ENCODE data around the gene KCTD7. TPM values are rescaled to one million over a fixed set of nuclear protein-coding genes. Genes with fewer than 3 reads are reported as not detected.

KCTD7 gene
- total RNA-seq, 1 experiment from 2014 or later, result 11.6 TPM

DNA sequence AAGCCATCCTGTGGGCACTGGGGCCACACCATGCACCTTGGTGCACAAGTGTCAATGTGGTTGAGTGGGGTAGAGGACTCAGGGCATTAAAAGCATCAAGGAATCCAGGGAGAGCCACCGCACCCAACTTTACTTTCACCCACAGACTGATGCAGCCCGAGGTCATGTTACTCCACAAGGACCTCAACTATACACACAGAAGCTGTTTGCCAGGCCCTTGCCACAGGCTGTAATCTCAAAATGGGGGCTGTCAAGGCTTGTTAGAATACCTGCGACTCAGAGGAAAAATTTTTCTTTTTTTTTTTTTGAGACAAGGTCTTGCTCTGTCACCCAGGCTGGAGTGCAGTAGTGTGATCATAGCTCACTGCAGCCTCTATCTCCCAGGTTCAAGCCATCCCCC, 26.5 kb upstream of the KCTD7 start:
- CTCF ChIA-PET, result interaction anchor here (1.3 kb wide), 1 partner anchor 44 kb away, joined by 3 read pairs; no protein-coding TSS in a partner anchor
- Mint-ChIP-seq H3K4me1 (no peaks in the 10 kb centered on the region), H3K27me3 (ENCODE audit: low read depth) (no peaks in the 10 kb centered on the region; the same call in 1 of the 2 replicates), H3K4me3 (no peak overlapping the region), H3K9me3 (no peaks in the 10 kb centered on the region), H3K27ac (no peak overlapping the region), H3K36me3 (no peaks in the 10 kb centered on the region)
- POLR2A ChIA-PET, result no interaction called here
- ATAC-seq (no peak), DNase-seq (ENCODE audit: low spot score) (no peak)
- TF ChIP-seq OVOL2 (CRISPR knock-in tag; IDR thresholded peaks at IDR 0.05; ENCODE audit: borderline replicate concordance) (no peak), ZNF671 (CRISPR knock-in tag; IDR thresholded peaks at IDR 0.05) (no peak), TCF7 (CRISPR knock-in tag; IDR thresholded peaks at IDR 0.05; ENCODE audit: low read depth) (no peak), ETV6 (CRISPR knock-in tag; IDR thresholded peaks at IDR 0.05) (no peak)

- ATAC-seq, result no peak
- ChIA-PET POLR2A (interaction anchor here (0.6 kb wide), 1 partner anchor 207 kb away, joined by 6 read pairs; no protein-coding TSS in a partner anchor), CTCF (interaction anchor here (0.7 to 2.3 kb wide), 2 partner anchors 18 to 46 kb away, joined by 3 to 9 read pairs; no protein-coding TSS in a partner anchor)
Observed at GRCh38 chr7:66604198-66604597, 24.5 kb upstream of the KCTD7 start.

More at GRCh38 chr7:66604198-66604597, 24.5 kb upstream of the KCTD7 start:
- DNase-seq (ENCODE audit: low spot score), result no peak
- Mint-ChIP-seq H3K27me3 (ENCODE audit: low read depth) (no peaks in the 10 kb centered on the region; the same call in 1 of the 2 replicates), H3K4me1 (peaks cover 11% of the 10 kb centered on the region), H3K9me3 (no peaks in the 10 kb centered on the region), H3K4me3 (no peak overlapping the region), H3K27ac (no peak overlapping the region), H3K36me3 (no peaks in the 10 kb centered on the region)
- TF ChIP-seq NR3C1 (CRISPR knock-in tag; conservative IDR thresholded peaks at IDR 0.05; ENCODE audit: low read depth) (no peak), TEAD1 (CRISPR knock-in tag; IDR thresholded peaks at IDR 0.05) (no peak), ERG (CRISPR knock-in tag; IDR thresholded peaks at IDR 0.05) (no peak), CREM (CRISPR knock-in tag; IDR thresholded peaks at IDR 0.05) (no peak), MYBL2 (CRISPR knock-in tag; IDR thresholded peaks at IDR 0.05) (no peak), ZSCAN18 (CRISPR knock-in tag; IDR thresholded peaks at IDR 0.05) (no peak), ATF1 (CRISPR knock-in tag; IDR thresholded peaks at IDR 0.05) (no peak), NR2C2 (CRISPR knock-in tag; IDR thresholded peaks at IDR 0.05) (no peak), MXD4 (CRISPR knock-in tag; IDR thresholded peaks at IDR 0.05; ENCODE audit: borderline replicate concordance) (no peak), MLX (CRISPR knock-in tag; IDR thresholded peaks at IDR 0.05) (no peak), ZNF396 (CRISPR knock-in tag; IDR thresholded peaks at IDR 0.05; ENCODE audit: borderline replicate concordance) (no peak)
- TF ChIP-seq, protein P1, sequence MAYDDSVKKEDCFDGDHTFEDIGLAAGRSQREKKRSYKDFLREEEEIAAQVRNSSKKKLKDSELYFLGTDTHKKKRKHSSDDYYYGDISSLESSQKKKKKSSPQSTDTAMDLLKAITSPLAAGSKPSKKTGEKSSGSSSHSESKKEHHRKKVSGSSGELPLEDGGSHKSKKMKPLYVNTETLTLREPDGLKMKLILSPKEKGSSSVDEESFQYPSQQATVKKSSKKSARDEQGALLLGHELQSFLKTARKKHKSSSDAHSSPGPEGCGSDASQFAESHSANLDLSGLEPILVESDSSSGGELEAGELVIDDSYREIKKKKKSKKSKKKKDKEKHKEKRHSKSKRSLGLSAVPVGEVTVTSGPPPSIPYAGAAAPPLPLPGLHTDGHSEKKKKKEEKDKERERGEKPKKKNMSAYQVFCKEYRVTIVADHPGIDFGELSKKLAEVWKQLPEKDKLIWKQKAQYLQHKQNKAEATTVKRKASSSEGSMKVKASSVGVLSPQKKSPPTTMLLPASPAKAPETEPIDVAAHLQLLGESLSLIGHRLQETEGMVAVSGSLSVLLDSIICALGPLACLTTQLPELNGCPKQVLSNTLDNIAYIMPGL (CRISPR knock-in tag; IDR thresholded peaks at IDR 0.05), result no peak
- TF ChIP-seq, protein P2, sequence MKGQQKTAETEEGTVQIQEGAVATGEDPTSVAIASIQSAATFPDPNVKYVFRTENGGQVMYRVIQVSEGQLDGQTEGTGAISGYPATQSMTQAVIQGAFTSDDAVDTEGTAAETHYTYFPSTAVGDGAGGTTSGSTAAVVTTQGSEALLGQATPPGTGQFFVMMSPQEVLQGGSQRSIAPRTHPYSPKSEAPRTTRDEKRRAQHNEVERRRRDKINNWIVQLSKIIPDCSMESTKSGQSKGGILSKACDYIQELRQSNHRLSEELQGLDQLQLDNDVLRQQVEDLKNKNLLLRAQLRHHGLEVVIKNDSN (CRISPR knock-in tag; IDR thresholded peaks at IDR 0.05), result no peak
